Activated naive CD8-positive, alpha-beta T cell treated with anti-CD3 and anti-CD28 coated beads, Interleukin-2, amount 50 U/mL, for 24 hours (primary cell): Measurements from ENCODE around the gene C13orf46.

ENCODE experiments used
- ATAC-seq: fragments of 150-1000 bp; cut with Tn5 transposase; one replicate; pipeline ENCODE4 v1.10.0; 2021
- DNase-seq: peaks from one replicate; pipeline ENCODE4 v3.0.0; 2021
- H3K27ac Mint-ChIP-seq: one replicate; pipeline ENCODE4 v1.8.0; 2021; ENCODE audit warnings: mild to moderate bottlenecking, mixed read lengths
- H3K27me3 Mint-ChIP-seq: one replicate; pipeline ENCODE4 v1.8.0; 2021; ENCODE audit warnings: mixed read lengths
- H3K36me3 Mint-ChIP-seq: one replicate; pipeline ENCODE4 v1.8.0; 2021; ENCODE audit warnings: low read depth, mixed read lengths
- H3K4me1 Mint-ChIP-seq: one replicate; pipeline ENCODE4 v1.8.0; 2021; ENCODE audit warnings: mixed read lengths
- H3K4me3 Mint-ChIP-seq: one replicate; pipeline ENCODE4 v1.8.0; 2021; ENCODE audit warnings: mild to moderate bottlenecking, moderate library complexity, mixed read lengths
- H3K9me3 Mint-ChIP-seq: one replicate; pipeline ENCODE4 v1.8.0; 2021; ENCODE audit warnings: mixed read lengths

The C13orf46 gene

DNA sequence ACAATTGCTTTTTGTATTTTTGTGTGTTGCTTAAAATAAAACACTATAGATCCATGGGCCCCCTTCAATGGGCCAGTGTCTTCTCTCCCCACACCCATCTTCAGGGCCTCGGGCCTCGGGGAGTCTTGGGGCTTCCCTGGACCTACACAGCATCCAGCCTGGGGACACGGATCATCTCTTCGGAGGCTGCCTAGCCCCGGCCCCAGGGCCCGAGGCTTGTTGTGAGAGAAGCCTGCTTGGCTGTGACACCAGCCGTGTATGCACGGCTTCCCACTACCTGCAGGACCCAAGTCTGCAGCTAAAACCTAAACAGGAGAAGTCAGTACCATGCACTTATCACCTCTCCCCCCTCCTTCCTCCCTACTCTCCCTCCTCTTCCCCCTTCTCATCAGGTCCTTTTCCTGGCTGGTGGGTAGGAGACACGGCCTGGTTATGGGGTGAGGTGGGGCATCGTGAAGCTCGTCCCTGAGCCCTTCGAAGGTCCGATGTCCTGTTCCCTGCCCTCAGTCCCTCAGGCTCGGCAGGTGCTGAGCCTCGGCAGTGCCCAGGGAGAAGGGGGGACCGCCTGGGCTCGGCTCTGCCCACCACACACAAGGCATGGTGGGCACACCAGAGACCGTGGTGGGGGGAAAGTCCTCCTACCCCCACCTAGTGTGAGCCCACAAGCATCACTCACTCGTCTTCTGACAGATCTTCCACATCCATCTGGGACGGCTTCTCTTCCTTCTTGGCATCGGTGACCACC, 9.5 kb downstream of the C13orf46 start:
- H3K27ac Mint-ChIP-seq, result no peak overlapping the region
- ATAC-seq (no peak), DNase-seq (no peak)
- peaks cover 8% of the 10 kb centered on the region for H3K36me3 Mint-ChIP-seq
- peaks cover 9% of the 10 kb centered on the region for H3K9me3 Mint-ChIP-seq
- no peaks in the 10 kb centered on the region for H3K27me3 Mint-ChIP-seq
- H3K4me3 Mint-ChIP-seq, result no peak overlapping the region
- H3K4me1 Mint-ChIP-seq, result no peaks in the 10 kb centered on the region

DNA sequence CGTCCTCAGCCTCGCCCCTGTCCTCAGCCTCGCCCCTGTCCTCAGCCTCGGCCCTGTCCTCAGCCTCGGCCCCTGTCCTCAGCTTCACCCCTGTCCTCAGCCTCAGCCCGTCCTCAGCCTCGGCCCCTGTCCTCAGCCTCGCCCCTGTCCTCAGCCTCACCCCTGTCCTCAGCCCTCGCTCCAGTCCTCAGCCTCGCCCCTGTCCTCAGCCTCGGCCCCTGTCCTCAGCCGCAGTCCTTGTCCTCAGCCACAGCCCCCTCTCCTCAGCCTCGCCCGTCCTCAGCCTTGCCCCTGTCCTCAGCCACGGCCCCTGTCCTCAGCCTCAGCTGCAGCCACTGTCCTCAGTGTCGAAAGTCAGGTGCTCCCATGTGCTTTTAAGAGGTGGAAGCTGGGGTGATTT, 10.5 kb downstream of the C13orf46 start:
- H3K27ac Mint-ChIP-seq, result no peak overlapping the region
- DNase-seq (no peak), ATAC-seq (no peak)
- peaks cover 14% of the 10 kb centered on the region for H3K9me3 Mint-ChIP-seq
- no peaks in the 10 kb centered on the region for H3K27me3 Mint-ChIP-seq
- no peak overlapping the region for H3K4me3 Mint-ChIP-seq
- peaks cover 14% of the 10 kb centered on the region for H3K36me3 Mint-ChIP-seq
- peaks cover 3% of the 10 kb centered on the region for H3K4me1 Mint-ChIP-seq

DNA sequence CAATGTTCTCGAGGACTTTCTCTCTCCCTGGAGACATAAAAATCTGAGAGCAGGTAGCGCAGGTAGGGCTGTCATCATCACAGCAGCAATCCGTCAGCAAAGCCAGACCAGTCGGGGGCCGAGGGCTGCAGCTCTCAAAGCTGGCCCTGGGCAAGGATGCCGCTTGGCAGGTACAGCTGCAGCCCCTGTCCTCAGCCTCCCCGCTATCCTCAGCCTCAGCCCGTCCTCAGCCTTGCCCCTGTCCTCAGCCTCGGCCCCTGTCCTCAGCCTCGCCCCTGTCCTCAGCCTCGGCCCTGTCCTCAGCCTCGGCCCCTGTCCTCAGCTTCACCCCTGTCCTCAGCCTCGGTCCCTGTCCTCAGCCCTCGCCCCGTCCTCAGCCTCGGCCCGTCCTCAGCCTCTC, 10.9 kb downstream of the C13orf46 start:
- H3K27me3 Mint-ChIP-seq, result no peaks in the 10 kb centered on the region
- ATAC-seq (no peak), DNase-seq (no peak)
- H3K9me3 Mint-ChIP-seq, result peaks cover 14% of the 10 kb centered on the region
- H3K27ac Mint-ChIP-seq, result no peak overlapping the region
- H3K36me3 Mint-ChIP-seq, result peaks cover 14% of the 10 kb centered on the region
- peaks cover 3% of the 10 kb centered on the region for H3K4me1 Mint-ChIP-seq
- H3K4me3 Mint-ChIP-seq, result no peak overlapping the region

DNA sequence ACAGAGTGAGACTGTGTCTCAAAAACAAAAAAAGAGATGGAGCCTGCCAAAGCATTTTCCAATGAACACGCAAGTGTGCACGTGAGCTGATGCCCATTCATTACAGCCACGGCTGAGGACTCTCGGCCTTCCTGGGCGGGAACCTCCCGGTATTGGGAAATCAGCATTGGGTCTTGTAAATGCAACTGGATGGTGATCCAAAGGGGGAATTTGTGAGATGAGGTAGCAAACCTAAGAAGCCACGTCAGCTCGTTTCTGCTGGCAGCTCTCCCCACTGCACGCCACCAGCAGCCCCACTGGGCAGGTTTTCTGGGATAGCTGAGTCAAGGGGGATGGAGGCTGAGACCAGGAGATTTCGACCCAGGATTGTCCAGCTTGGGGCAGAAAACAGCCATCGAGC, 11.5 kb downstream of the C13orf46 start:
- Mint-ChIP-seq H3K4me1 (peaks cover 3% of the 10 kb centered on the region), H3K36me3 (peaks cover 14% of the 10 kb centered on the region), H3K4me3 (no peak overlapping the region), H3K9me3 (peaks cover 14% of the 10 kb centered on the region), H3K27me3 (no peaks in the 10 kb centered on the region), H3K27ac (no peak overlapping the region)
- DNase-seq (no peak), ATAC-seq (no peak)

DNA sequence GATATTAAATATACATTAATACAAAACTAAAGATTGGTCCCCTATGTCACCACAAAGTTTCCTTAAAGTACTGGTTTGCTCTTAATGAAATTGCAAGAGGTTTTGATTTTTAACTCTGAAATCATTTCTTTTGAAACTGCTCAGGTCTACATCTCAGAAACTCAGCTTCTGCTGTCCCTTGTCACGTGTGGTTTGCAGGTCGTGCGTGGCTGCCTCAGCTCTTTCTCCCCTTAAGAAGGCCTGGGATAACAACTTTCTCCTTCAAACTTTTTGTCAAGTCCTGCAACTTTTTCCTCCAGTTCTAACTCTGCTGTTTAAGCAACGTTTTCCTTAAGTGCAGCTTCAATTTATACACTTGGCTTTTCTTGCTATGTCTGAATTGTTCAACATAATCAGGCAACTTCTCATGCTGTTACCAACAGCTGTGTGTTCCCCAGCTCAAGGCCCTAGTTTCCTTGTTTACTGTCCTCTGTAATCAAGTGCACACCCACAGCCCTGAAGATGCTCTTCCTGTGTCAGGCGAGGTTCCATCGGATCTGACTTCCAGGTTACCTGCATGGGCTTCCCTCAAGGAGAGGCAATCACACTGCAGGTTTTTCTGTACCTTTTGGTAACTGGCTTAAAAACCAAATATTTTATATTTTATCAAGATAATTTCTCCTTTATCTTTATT, 13.5 kb downstream of the C13orf46 start:
- H3K27me3 Mint-ChIP-seq, result no peaks in the 10 kb centered on the region
- no peak overlapping the region for H3K27ac Mint-ChIP-seq
- H3K9me3 Mint-ChIP-seq, result peaks cover 14% of the 10 kb centered on the region
- DNase-seq (no peak), ATAC-seq (no peak)
- H3K4me1 Mint-ChIP-seq, result peaks cover 3% of the 10 kb centered on the region
- H3K36me3 Mint-ChIP-seq, result peaks cover 20% of the 10 kb centered on the region
- no peak overlapping the region for H3K4me3 Mint-ChIP-seq

DNA sequence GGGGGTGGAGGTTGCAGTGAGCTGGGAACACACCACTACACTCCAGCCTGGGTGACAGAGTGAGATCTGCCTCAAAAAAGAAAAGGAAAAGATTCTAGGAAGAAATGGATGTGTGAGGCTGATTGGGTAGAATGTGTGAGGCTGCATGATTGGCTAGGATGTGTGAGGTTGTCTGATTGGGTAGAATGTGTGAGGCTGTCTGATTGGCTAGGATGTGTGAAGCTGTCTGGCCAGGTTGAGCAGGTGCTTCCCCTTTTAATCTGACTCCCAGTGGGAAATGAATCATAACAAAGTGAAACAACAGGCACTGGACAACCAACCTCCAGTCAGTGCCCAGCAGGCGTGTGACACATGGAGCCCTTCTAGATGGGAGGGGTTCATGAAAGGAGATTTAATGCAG, 14.7 kb downstream of the C13orf46 start:
- H3K9me3 Mint-ChIP-seq, result peaks cover 14% of the 10 kb centered on the region
- H3K36me3 Mint-ChIP-seq, result peaks cover 22% of the 10 kb centered on the region
- no peak overlapping the region for H3K4me3 Mint-ChIP-seq
- no peak overlapping the region for H3K27ac Mint-ChIP-seq
- ATAC-seq, result peak; percentile 7
- DNase-seq, result no peak
- no peaks in the 10 kb centered on the region for H3K27me3 Mint-ChIP-seq
- H3K4me1 Mint-ChIP-seq, result peaks cover 3% of the 10 kb centered on the region

DNA sequence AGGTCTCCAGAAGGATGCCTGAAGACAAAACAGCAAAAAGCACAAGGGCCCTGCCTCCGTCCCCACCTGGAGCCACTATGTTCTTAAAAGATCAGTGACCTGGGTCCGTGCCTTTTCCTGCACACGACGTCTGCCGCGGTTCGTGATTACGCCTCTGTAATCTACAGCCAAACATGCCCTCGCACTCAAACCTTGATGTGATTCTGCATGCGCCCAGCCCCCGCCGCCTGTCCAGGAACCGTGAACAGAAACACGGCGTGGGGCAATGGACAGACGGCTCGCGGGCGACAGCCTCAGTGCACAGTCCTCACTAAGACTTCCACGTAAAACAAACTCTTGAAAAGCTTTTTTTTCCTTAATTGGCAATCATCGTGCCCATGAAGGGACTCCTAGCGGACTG, 15.5 kb downstream of the C13orf46 start:
- Mint-ChIP-seq H3K4me3 (no peak overlapping the region), H3K9me3 (peaks cover 14% of the 10 kb centered on the region), H3K27ac (no peak overlapping the region)

DNA sequence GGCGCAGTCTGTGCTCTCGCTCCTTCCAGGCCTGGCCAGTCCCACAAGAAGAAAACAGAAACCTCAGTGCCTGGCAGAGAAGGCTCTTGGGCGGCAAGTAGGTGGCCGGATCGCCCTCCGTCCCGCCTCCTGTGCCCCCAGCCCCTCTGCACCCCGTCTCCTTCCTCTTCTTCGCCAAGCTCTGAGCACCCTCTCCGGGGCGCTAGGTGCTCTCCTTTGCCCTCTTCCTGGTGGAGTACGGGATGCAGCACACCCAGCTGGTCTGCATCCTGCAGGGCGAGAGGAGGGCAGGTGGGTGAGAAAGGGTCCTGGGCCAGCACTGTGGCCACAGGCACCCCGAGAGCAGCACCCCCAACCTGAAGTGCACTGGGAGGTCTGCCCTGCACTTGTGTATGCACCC, 17.3 kb downstream of the C13orf46 start:
- Mint-ChIP-seq H3K4me1 (peaks cover 3% of the 10 kb centered on the region), H3K4me3 (no peak overlapping the region), H3K27ac (no peak overlapping the region), H3K36me3 (peaks cover 22% of the 10 kb centered on the region), H3K9me3 (peaks cover 14% of the 10 kb centered on the region), H3K27me3 (no peaks in the 10 kb centered on the region)
- DNase-seq (no peak), ATAC-seq (no peak)

More for the DNA sequence above, 15.5 kb downstream of the C13orf46 start:
- Mint-ChIP-seq H3K27me3 (no peaks in the 10 kb centered on the region), H3K36me3 (peaks cover 22% of the 10 kb centered on the region), H3K4me1 (peaks cover 3% of the 10 kb centered on the region)
- no peak for ATAC-seq
- DNase-seq, result no peak

DNA sequence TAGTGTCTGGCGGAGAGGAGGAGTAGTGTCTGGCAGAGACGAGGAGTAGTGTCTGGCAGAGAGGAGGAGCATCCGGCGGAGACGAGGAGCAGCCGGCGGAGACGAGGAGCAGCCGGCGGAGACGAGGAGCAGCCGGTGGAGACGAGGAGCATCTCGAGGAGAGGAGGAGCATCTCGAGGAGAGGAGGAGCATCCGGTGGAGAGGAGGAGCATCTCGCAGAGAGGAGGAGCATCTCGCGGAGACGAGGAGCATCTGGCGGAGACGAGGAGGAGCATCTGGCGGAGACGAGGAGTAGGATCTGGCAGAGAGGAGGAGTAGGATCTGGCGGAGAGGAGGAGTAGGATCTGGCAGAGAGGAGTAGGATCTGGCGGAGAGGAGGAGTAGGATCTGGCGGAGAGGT, 18.2 kb downstream of the C13orf46 start:
- no peak overlapping the region for H3K4me3 Mint-ChIP-seq
- peaks cover 14% of the 10 kb centered on the region for H3K9me3 Mint-ChIP-seq
- peaks cover 22% of the 10 kb centered on the region for H3K36me3 Mint-ChIP-seq
- H3K27me3 Mint-ChIP-seq, result no peaks in the 10 kb centered on the region
- no peak for ATAC-seq
- H3K4me1 Mint-ChIP-seq, result peaks cover 3% of the 10 kb centered on the region
- no peak for DNase-seq
- no peak overlapping the region for H3K27ac Mint-ChIP-seq

DNA sequence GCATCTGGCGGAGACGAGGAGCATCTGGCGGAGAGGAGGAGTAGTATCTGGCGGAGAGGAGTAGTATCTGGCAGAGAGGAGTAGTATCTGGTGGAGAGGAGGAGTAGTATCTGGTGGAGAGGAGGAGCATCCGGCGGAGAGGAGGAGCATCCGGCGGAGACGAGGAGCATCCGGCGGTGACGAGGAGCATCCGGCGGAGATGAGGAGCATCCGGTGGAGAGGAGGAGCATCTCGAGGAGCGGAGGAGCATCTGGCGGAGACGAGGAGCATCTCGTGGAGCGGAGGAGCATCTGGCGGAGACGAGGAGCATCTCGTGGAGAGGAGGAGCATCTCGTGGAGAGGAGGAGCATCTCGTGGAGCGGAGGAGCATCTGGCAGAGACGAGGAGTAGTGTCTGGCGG, 18.6 kb downstream of the C13orf46 start:
- peaks cover 18% of the 10 kb centered on the region for H3K36me3 Mint-ChIP-seq
- peaks cover 10% of the 10 kb centered on the region for H3K9me3 Mint-ChIP-seq
- no peaks in the 10 kb centered on the region for H3K27me3 Mint-ChIP-seq
- peaks cover 3% of the 10 kb centered on the region for H3K4me1 Mint-ChIP-seq
- H3K27ac Mint-ChIP-seq, result no peak overlapping the region
- no peak for DNase-seq
- ATAC-seq, result no peak
- no peak overlapping the region for H3K4me3 Mint-ChIP-seq

DNA sequence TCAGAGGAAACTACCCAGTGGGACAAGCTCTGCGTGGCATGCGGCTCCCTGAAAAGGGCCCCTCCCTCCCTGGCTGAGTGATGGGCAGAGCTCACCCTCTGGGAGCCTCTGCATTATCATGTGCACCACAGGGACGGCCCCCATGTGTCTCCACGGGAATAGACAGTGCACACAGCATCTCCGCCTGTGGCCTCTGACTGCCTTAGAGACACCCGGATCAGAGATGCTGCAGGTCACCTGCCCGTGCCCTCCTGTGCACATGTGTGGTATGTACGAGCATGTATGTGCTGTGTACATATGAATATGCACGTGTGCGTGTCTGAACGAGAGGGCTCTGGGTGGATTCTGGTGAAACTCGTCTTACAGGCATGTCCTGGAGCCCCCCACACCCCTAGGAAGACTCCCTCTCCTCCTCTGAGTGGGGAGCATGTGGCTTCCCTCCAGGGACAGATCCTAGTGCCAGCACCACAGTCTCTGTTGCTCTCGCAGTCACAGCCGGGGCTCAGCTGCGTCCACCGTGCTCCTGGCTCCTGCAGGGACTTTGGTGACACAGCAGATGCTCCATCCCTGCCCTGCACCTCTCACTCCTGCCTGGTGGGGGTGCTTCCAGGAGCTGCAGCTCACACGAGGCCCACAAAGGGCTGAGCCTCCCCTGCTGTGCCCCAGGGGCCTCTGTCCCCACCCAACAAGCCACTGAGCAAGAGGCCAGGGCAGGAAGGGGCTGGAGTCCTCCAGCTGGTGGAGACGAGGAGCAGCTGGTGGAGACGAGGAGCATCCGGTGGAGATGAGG, 19.6 kb downstream of the C13orf46 start:
- peaks cover 12% of the 10 kb centered on the region for H3K36me3 Mint-ChIP-seq
- no peak overlapping the region for H3K4me3 Mint-ChIP-seq
- peaks cover 3% of the 10 kb centered on the region for H3K9me3 Mint-ChIP-seq
- ATAC-seq (no peak), DNase-seq (no peak)
- H3K27ac Mint-ChIP-seq, result no peak overlapping the region
- H3K27me3 Mint-ChIP-seq, result no peaks in the 10 kb centered on the region
- H3K4me1 Mint-ChIP-seq, result peaks cover 3% of the 10 kb centered on the region

DNA sequence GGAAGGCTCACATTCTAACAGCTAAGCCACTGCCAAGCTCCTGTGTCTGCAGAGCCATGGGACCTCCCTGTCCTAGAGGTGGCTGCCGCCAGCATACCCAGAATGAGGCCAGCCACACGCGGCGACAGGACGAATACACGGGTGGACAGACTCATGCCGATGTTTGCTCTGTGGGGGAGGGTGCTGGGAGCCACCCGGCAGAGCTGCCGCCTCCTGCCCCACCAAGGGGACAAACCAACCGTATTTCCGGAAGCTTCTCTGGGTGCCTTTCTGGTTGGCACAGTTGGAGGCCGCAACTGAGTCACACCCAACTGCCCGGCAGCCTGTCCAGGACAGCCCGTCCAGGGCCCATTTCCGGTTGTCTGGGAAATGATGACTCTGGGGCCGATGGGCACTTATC, 20.3 kb downstream of the C13orf46 start:
- H3K27ac Mint-ChIP-seq, result no peak overlapping the region
- ATAC-seq, result no peak
- peaks cover 8% of the 10 kb centered on the region for H3K36me3 Mint-ChIP-seq

DNA sequence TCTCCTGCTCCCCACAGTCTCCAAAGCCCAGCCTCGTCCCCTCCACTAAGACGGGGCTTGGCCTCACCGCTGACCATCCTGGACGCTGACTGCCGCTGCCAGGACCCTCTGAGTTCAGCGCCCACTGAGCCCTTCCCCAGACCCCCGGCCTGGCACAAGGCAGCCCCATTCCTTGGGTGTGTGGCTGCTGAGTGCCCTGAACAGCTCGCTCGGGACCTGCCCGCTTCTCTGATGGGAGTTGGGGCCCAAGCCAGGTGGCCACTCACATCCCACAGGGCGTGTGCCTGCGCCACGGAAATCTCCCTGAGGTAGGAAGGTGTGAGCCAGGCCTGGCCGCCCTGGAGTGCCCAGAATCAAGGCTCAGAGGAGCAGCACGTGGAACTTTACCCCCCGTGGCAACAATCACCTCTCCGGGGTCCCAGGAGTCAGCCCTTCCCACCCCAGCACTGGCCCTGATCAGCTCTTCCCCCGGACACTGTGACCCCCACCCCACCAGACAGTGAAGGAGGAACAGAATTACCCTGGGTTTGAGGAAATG, 20.8 kb downstream of the C13orf46 start:
- peaks cover 8% of the 10 kb centered on the region for H3K36me3 Mint-ChIP-seq
- ATAC-seq (no peak), DNase-seq (no peak)
- no peak overlapping the region for H3K27ac Mint-ChIP-seq
- no peaks in the 10 kb centered on the region for H3K9me3 Mint-ChIP-seq
- no peak overlapping the region for H3K4me3 Mint-ChIP-seq
- no peaks in the 10 kb centered on the region for H3K27me3 Mint-ChIP-seq
- H3K4me1 Mint-ChIP-seq, result peaks cover 3% of the 10 kb centered on the region

More for the DNA sequence above, 20.3 kb downstream of the C13orf46 start:
- no peak for DNase-seq
- Mint-ChIP-seq H3K4me3 (no peak overlapping the region), H3K27me3 (no peaks in the 10 kb centered on the region), H3K9me3 (no peaks in the 10 kb centered on the region), H3K4me1 (no peaks in the 10 kb centered on the region)

DNA sequence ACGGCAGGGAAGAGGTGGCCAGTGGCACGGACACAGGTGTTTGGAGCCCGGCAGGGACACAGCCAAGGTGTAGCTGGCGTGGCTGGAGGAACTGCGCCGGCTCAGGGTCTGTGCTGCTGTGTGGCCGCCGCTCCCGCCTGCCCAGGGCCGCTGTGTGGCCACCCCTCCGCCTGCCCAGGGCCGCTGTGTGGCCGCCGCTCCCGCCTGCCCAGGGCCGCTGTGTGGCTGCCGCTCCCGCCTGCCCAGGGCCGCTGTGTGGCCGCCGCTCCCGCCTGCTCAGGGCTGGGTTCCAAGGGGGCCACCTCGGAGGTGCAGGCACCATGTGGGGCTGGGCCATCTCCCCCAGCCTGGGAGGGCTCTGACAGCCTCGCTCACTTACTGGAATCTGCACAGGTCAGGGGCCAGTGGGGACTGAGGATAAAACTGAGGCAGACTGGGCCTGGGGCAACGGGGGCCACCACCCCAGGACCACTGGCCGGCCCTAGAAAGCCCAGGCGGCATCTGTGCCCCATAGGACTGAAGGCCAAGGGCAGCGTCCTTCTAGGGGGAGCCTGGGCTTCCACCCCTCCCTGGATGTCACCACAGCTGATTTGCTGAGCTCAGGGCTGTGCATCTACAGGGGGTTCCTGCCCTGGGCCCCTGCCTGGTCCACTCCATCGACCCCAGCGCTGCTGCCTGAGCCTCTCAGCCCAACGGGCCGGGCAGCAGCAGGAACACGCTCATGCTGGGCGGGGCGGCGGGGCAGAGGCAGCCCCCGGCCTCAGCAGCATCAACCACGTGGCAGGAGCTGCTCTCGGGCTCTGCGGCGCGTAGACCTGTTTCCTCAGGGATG, 21.5 kb downstream of the C13orf46 start:
- DNase-seq, result no peak
- H3K9me3 Mint-ChIP-seq, result no peaks in the 10 kb centered on the region
- no peak overlapping the region for H3K4me3 Mint-ChIP-seq
- H3K27me3 Mint-ChIP-seq, result no peaks in the 10 kb centered on the region
- peaks cover 8% of the 10 kb centered on the region for H3K36me3 Mint-ChIP-seq
- no peak for ATAC-seq
- H3K4me1 Mint-ChIP-seq, result peaks cover 4% of the 10 kb centered on the region
- no peak overlapping the region for H3K27ac Mint-ChIP-seq
